IPS-15b (cell line): Measurements from ENCODE around the gene CRTC1.
"Not testable (repeated sequence)": the region's sequence is repeated elsewhere in the genome, so short reads cannot be mapped to it uniquely, and the experiment has no call there.

Experiments
- H3K27me3 ChIP-seq: one replicate; pipeline ENCODE4 v1.6.1; 2013; ENCODE audit warnings: low read length; ENCODE audit not compliant: control insufficient read depth, insufficient read depth
- H3K36me3 ChIP-seq: one replicate; pipeline ENCODE4 v1.6.1; 2013; ENCODE audit warnings: low read length; ENCODE audit not compliant: control insufficient read depth, insufficient read depth
- H3K4me1 ChIP-seq: one replicate; pipeline ENCODE4 v1.6.1; 2013; ENCODE audit warnings: mild to moderate bottlenecking, low read length; ENCODE audit not compliant: control insufficient read depth, insufficient read depth
- H3K4me3 ChIP-seq: one replicate; pipeline ENCODE4 v1.5.1; 2013; ENCODE audit warnings: low read depth, low read length
- H3K9ac ChIP-seq: one replicate; pipeline ENCODE4 v1.6.1; 2013; ENCODE audit warnings: low read depth, mild to moderate bottlenecking, low read length
- H3K9me3 ChIP-seq: one replicate; pipeline ENCODE4 v1.6.1; 2013; ENCODE audit warnings: mild to moderate bottlenecking, low read length; ENCODE audit not compliant: control insufficient read depth, insufficient read depth

The CRTC1 gene

DNA sequence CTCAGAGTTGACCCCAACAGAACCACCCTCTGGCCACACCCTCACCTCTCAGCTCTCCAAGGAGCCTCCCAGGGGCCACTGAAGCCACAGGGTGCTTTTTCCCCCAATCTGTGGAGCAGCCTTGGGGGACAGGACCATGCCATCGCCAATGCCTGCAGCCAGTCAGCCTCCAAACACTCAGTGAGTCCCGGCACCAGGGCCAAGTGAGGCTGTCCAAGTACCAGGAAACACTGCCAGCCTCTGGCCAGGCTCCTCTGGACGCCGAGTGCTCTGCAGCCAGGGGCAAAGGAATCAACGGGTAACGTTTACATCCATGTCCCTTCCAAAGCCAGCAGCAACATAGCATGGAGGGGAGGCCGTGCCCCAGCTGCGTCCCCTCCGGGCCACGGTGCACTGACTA lies 117.2 kb downstream of the CRTC1 start:
- Histone ChIP-seq H3K4me1 (no peaks in the 10 kb centered on the region), H3K27me3 (peaks cover 28% of the 10 kb centered on the region), H3K36me3 (no peaks in the 10 kb centered on the region), H3K9ac (no peak overlapping the region), H3K9me3 (no peaks in the 10 kb centered on the region), H3K4me3 (no peak overlapping the region)

DNA sequence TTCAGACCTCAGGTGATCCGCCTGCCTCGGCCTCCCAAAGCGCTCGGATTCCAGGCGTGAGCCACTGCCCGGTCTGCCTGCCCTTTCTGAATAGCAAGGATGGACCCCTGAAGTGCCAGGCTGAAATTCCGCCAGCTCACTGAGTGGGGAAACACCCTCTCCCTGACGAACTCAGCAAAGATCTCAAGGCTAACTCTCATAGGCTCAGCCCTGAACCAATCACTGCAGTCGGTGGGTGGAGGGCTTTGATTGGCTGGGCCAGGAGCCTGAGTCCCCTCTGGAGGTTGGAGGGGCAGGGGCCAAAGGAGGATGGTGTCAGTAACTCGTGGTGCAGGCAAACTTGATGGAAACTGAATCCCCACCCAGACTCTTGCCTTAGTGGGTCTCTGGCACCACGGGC lies 118.9 kb downstream of the CRTC1 start:
- H3K9me3 ChIP-seq, result no peaks in the 10 kb centered on the region
- no peaks in the 10 kb centered on the region for H3K36me3 ChIP-seq
- H3K4me3 ChIP-seq, result no peak overlapping the region
- H3K9ac ChIP-seq, result no peak overlapping the region
- no peaks in the 10 kb centered on the region for H3K4me1 ChIP-seq
- H3K27me3 ChIP-seq, result peaks cover 21% of the 10 kb centered on the region

DNA sequence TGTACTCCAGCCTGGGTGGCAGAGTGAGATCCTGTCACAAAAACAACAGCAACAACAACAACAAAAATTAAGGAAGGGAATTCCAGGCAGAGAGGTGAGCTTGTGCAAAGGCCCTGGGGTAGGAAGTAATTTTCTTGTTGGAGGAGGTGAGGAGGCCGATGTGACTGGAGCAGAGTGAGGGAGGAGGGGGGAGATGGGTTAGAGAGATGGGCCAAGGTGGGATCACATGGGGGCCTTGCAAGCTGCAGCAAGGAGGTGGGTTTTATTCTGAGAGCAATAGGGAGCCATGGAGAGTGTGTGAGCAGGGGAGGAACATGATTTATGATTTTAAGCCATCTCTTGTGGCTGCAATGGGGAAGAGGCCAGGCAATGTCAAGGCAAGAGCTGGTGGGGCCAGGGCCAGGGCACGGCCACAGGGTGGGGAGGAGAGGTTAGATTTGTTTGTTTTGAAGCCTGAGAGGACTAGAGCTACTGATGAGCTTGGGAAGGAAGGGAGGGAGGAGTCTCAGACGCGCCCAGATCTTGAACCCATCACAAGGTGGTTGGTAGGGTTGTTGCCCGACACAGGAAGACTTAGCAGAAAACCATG lies 120.2 kb downstream of the CRTC1 start:
- Histone ChIP-seq H3K36me3 (no peaks in the 10 kb centered on the region), H3K4me1 (no peaks in the 10 kb centered on the region), H3K9ac (no peak overlapping the region), H3K9me3 (no peaks in the 10 kb centered on the region), H3K27me3 (peaks cover 21% of the 10 kb centered on the region), H3K4me3 (no peak overlapping the region)

DNA sequence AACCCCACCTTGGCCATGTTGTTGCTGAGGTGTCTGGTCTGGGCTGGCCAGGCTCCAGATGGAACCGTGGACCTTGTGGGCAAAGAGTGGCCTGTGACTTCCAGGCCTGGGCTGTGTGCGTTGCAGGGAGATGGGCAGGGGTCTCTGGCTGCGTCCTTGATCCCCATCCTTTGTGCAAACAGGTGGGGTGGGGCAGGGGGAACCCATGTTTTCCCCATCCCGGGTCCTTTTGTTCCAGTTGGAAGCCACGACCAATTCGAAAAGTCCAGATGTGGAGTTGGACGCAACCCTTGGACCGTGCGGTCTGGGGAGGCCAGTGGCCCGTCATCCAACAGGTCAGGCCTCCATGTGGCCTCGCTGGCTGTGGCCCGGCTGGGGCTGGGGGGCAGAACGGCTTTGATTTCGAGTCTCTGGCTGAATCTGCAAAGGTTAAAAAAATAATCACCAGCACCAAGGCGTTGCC lies 120.7 kb downstream of the CRTC1 start:
- Histone ChIP-seq H3K4me1 (no peaks in the 10 kb centered on the region), H3K36me3 (no peaks in the 10 kb centered on the region), H3K9me3 (no peaks in the 10 kb centered on the region), H3K4me3 (no peak overlapping the region), H3K9ac (no peak overlapping the region), H3K27me3 (peaks cover 16% of the 10 kb centered on the region)

DNA sequence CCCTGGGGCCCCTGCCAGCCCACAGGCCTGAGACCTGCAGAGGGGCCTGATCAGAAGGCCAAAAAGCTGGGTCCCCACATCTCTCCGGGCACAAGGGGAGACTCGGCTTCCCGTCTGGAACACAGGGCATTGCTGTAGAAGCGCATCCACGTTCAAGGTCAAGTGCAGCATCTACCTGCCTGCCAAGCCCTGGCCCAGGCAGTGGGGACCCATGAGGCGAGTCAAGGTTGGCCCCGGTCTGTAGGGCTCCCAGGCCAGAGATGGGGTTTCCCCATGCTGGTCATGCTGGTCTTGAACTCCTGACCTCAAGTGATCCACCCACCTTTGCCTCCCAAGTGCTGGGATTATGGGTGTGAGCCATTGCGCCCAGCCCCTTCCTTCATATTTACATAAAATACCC lies 121.2 kb downstream of the CRTC1 start:
- Histone ChIP-seq H3K9me3 (no peaks in the 10 kb centered on the region), H3K4me3 (no peak overlapping the region), H3K27me3 (peaks cover 11% of the 10 kb centered on the region), H3K36me3 (no peaks in the 10 kb centered on the region), H3K4me1 (no peaks in the 10 kb centered on the region), H3K9ac (no peak overlapping the region)

DNA sequence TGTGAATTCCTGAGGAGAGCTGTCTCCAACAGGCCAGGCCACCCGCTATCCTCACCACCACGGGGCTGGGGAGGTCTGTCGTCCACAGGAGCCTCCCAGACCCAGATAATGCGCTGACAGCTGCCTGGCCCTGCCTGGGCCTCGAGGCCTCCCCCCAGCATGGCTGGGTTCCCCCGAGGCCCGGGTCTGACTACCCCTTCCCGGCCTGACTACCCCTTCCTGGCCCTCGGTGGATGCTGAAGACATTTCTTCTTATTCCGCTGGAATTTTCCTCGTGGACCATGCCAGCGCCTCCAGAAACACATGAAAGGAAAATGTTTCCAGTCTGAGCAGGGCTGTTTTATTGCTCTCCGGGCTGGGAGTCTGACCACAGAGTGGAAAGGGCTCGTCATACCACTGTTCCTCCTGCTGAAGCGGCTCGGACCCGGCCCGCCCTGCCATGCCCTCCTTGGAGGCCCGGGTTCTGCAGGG lies 124.4 kb downstream of the CRTC1 start:
- no peaks in the 10 kb centered on the region for H3K36me3 ChIP-seq
- H3K9me3 ChIP-seq, result no peaks in the 10 kb centered on the region
- no peaks in the 10 kb centered on the region for H3K4me1 ChIP-seq
- H3K4me3 ChIP-seq, result no peak overlapping the region
- peaks cover 2% of the 10 kb centered on the region for H3K27me3 ChIP-seq
- no peak overlapping the region for H3K9ac ChIP-seq

DNA sequence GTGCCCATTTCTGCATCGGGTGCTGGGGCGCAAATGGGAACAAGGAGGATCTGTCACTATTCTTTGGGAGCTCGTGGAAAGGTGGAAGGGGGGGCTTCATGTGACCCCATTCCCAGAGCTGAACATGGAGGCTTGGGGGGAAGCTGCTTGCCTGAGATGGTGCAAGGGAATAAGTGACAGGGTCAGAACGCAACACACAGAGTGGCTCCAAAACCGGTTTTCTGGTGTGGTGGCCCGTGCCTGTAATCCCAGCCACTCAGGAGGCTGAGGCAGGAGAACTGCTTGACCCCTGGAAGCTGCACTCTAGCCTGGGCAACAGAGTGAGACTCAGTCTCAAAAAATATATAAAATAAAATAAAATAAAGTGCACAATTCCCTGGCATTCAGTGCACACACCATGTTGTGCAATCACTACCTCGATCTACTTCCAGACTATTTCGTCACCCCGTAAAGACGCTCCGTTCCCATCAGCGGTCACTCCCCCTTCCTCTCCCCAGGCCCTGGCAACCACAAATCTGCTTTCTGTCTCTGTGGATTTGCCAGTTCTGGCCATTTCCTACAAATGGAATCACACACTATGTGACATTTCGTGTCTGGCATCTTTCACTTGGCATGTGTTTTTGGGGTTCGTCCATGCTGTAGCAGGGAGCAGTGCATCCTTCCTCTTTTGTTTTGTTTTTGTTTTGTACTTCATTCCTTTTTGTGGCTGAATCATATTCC lies 125.8 kb downstream of the CRTC1 start:
- Histone ChIP-seq H3K9me3 (no peaks in the 10 kb centered on the region), H3K9ac (no peak overlapping the region), H3K36me3 (no peaks in the 10 kb centered on the region), H3K4me1 (no peaks in the 10 kb centered on the region), H3K27me3 (peaks cover 2% of the 10 kb centered on the region), H3K4me3 (no peak overlapping the region)

DNA sequence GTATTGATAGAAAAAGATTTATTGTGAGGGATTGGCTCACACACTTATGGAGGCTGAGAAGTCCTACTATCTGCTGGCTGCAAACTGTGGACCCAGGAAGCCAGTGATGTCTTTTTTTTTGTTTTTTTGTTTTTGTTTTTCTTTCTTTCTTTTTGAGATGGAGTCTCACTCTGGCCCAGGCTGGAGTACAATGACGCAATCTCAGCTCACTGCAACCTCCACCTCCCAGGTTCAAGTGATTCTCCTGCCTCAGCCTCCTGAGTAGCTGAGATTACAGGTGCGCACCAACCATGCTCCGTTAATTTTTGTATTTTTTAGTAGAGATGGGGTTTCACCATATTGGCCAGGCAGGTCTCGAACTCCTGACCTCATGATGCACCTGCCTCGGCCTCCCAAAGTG lies 128.2 kb downstream of the CRTC1 start:
- H3K27me3 ChIP-seq, H3K4me3 ChIP-seq, H3K9me3 ChIP-seq, H3K4me1 ChIP-seq, H3K36me3 ChIP-seq, H3K9ac ChIP-seq: not testable (repeated sequence)

DNA sequence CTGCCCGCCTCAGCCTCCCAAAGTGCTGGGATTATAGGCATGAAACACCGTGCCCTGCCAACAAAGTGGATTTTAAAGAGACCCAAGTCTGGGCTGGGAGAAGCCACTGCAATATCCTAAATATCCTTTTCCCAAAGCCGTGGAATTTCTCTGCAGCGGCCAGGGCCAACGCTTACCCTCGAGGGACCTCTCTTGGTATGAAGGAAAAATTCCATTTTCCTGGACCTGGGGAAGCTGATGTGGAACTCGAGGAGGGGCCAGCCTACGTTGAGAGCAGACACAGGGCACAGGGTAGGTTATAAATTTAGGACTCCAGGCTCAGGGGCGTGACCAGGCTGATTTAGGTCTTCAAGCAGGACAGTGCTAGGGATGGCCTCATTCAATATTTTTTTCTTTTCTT lies 130.6 kb downstream of the CRTC1 start:
- H3K4me3 ChIP-seq, result no peak overlapping the region

DNA sequence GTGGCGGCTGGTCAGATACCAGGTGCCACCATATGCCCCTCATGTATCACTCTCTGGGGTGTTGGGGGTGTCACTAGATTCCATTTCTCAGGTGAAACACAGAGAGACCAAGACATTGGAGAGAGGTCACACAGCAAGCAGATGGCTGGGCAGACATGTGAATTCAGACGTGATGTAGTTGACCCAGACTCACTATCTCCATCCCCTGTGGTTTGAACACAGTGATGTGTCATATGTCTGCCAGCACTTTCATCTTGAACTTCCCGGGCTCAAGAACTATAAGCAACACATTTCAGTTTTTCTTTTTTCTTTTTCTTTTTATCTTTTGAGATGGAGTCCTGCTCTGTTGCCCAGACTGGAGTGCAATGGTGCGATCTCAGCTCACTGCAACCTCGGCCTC lies 132.2 kb downstream of the CRTC1 start:
- no peak overlapping the region for H3K9ac ChIP-seq
- no peaks in the 10 kb centered on the region for H3K36me3 ChIP-seq
- peaks cover 2% of the 10 kb centered on the region for H3K27me3 ChIP-seq
- no peaks in the 10 kb centered on the region for H3K4me1 ChIP-seq
- H3K4me3 ChIP-seq, result no peak overlapping the region
- no peaks in the 10 kb centered on the region for H3K9me3 ChIP-seq

More for the DNA sequence above, 130.6 kb downstream of the CRTC1 start:
- no peaks in the 10 kb centered on the region for H3K36me3 ChIP-seq
- peaks cover 2% of the 10 kb centered on the region for H3K27me3 ChIP-seq
- H3K9ac ChIP-seq, result no peak overlapping the region
- no peaks in the 10 kb centered on the region for H3K9me3 ChIP-seq
- H3K4me1 ChIP-seq, result no peaks in the 10 kb centered on the region

DNA sequence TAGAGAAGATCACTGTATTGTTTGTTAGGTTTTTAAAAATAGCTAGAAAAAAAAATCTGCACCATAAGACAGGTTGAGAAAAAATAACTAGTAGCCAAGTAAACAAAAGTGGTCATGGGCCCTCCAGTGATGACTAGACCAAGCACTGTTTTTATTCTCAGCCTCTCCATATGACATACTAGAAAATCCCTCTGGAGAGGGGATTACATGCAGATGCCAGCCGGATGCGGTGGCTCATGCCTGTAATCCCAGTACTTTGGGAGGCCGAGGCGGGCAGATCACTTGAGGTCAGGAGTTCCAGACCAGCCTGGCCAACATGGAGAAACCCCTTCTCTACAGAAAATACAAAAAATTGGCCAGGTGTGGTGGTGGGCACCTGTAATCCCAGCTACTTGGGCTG lies 133.2 kb downstream of the CRTC1 start:
- not testable (repeated sequence) for H3K9ac ChIP-seq, H3K4me1 ChIP-seq, H3K9me3 ChIP-seq, H3K4me3 ChIP-seq, H3K36me3 ChIP-seq, H3K27me3 ChIP-seq

DNA sequence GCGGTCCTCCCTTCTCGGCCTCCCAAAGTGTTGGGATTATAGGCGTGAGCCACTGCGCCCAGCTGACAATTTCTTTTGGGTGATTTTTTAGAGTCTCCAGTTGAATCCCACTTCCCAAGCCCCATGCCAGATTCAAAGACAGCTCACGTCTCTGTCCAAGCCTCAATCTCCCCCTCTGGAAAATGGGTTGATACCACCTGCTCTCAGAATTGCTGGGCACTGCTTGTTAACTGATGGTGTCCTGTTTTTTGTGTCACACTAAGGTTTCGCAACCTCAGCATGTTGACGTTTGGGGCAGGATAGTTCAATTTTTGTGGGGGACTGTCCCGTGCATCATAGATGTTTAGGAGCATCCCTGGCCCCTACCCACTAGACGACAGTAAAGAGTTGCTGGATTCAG lies 134.1 kb downstream of the CRTC1 start:
- no peak overlapping the region for H3K9ac ChIP-seq
- H3K4me1 ChIP-seq, result no peaks in the 10 kb centered on the region
- H3K27me3 ChIP-seq, result no peaks in the 10 kb centered on the region
- H3K36me3 ChIP-seq, result no peaks in the 10 kb centered on the region
- H3K4me3 ChIP-seq, result no peak overlapping the region
- no peaks in the 10 kb centered on the region for H3K9me3 ChIP-seq
